Stimulated activated CD8-positive, alpha-beta memory T cell treated with anti-CD3 and anti-CD28 coated beads, Interleukin-12 subunit alpha, Interleukin-12 subunit beta, amount 100 ng/mL, for 4 hours (primary cell): ENCODE data around the gene DNASE1L2.
"Not testable (repeated sequence)": the region's sequence is repeated elsewhere in the genome, so short reads cannot be mapped to it uniquely, and the experiment has no call there.

Source experiments
- DNase-seq: peaks from one replicate; pipeline ENCODE4 v3.0.0-alpha.2; 2020; ENCODE audit warnings: low read depth

DNASE1L2 gene

DNA sequence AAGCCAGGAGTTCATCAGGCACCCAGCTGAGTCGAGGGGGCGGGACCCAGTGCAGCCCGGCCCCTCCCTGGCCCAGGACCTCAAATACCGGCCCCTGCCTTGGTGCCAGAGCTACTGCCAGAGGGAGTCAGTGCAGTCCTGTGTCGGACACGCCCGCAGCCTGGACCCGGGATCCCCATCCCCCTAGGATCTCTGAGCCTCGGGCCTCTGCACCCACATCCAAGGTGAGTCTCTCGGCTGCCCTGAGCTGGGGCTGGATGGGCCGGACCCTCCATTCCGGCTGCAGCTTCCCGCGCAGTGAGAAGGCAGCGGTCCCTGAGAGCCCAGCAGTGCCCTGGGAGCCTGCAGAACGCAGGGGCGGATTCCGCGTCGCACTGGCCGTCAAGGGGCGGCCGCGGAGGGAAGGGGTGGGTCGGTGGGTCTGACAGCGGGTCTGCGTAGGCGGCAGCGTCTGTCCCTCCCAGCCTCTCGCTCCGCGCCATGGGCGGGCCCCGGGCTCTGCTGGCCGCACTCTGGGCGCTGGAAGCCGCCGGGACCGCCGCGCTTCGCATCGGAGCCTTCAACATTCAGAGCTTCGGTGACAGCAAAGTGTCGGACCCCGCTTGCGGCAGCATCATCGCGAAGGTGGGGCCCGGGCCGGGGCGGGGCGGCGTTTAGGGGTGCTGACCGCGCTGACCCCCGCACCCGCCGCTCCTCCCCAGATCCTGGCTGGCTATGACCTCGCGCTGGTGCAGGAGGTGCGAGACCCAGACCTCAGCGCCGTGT, at the start of gene DNASE1L2:
DNASE1L2 (plus strand) TSS at position 108 of the 765 bp plus-strand sequence; CDS start at position 481, 373 bp downstream.
- DNase-seq: no peak

GRCh38 chr16:2186505-2186904, 49.7 kb upstream of the DNASE1L2 start:
- no peak for DNase-seq

GRCh38 chr16:2187212-2187611, 49.0 kb upstream of the DNASE1L2 start:
- DNase-seq: no peak

DNA sequence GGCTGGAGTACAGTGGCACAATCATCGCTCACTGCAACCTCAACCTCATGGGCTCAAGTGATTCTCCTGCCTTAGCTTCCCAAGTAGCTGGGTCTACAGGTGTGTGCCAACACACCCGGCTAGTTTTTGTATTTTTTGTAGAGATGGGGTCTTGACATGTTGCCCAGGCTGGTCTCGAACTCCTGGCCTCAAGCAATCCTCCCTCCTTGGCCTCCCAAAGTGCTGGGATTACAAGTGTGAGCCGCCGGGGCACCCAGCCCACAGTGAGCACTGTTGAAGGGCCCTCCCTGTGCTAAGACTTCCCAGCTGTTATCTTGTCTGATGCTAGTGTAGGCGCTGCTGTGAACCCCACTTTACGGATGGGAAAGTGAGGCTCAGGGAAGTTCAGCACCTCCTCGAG, 47.8 kb upstream of the DNASE1L2 start:
- no peak for DNase-seq

DNA sequence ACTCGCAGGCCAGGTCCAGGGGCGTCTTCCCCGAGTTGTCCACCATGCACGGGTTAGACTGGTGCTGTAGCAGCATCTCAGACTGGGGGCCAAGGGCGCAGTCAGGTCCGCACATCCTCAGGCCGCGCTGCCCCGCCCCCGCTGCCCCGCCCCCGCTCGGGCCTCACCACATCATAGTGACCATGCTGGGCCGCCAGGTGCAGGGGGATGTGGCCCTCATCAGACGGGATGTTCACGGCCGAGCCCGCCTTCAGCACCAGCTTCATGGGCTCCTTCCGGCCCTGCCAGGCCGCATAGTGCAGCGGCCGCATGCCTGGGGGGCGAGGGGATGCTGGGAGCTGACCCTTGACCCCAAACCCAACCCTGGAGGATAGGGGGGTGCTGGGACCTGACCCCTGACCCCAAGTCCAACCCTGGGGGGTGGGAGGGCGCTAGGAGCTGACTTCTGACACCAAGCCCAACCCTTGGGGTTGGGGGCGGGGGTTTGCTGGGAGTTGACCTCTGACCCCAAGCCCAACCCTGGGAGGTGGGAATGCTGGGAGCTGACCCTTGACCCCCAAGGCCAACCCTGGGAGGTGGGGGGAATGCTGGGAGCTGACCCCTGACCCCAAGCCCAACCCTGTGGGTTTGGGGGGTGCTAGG, 46.9 kb upstream of the DNASE1L2 start:
- DNase-seq: no peak

- DNase-seq: no peak
Observed at GRCh38 chr16:2190002-2190658, 46.1 kb upstream of the DNASE1L2 start.

DNA sequence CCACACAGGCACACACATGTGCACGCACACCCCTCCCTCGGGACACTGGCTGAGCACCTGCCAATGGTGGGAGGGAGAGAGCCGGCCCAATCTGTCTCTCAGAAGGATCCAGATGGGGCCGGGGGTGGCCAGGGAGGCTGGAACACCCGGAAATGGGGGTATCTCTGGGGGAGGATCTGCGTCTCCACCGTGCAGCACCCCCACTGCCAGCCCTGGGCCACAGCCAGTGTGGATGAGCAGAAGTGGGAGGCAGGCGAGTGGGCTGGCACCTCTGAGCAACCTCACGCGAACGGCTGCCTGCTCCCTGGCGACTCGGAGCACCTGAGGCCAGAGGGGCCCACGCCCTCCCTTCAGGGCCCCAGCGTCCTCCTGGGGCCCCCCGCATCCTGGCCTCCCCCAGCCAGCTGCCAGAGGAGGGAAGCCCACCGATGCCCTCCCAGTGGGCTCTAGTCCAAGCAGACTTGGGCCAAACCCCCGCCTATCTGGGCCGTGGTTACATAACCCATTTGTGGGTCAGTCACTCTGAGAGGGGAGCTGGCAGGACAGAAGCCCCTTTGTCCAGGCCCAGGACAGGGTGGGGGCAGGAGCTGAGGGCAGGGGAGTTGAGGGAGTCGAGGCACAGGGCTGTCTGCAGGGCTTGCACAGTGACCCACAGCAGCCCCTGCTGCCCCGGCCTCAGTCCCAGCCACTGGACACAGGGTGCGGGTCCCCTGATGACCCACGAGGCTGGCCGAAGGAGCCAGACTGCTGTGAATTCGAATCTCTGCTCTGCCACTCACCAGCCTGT, 45.4 kb upstream of the DNASE1L2 start:
- DNase-seq: no peak

DNA sequence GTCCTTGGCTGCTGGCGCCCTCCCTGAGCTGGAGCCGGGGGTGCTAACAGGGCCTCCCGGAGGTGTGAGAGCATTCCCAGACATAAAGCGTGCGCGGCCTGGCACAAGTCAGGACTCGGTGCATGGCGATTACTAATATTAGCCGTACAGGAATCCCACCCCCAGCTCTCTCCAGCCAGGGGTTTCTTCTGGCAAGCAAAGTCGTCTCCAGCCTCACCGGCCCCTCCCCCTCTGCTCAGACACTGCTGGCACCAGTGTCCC, 44.9 kb upstream of the DNASE1L2 start:
- no peak for DNase-seq

DNA sequence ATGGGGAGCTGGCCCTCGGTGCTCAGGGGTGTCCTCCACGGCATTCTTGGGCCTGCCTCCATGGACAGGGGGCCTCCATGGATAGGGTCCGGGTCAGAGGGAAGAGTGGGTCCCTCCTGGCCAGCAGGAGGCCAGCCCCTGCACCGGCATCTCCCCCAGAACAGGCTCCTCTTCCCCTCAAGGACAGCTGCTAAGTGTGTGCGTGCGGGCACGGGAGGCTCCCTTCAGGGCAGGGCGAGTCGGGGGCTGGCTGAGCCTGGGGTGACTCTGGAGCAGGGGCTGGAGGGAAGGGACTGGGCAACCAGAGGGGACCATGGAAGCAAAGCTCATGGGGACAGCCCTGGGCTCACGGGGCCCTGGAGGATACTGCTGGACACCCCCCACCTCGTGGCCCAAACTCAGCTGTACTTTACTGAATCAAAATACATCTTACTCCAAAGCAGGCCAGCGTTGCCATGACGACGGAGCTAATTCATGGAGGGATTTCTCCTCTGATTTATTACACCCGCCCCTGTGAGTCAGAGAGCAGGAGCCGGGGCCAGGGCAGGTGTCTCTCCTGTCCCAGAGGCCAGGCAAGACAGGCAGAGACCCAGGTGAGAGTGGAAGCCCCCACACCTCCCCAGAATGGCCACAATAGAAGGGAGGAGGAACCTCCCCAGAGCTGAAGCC, 41.9 kb upstream of the DNASE1L2 start:
- no peak for DNase-seq

GRCh38 chr16:2194852-2195321, 41.4 kb upstream of the DNASE1L2 start:
- no peak for DNase-seq

GRCh38 chr16:2195322-2196161, 40.7 kb upstream of the DNASE1L2 start:
- DNase-seq: no peak

GRCh38 chr16:2196162-2196980, 39.9 kb upstream of the DNASE1L2 start, which contains the start of gene CASKIN1:
Gene CASKIN1, minus strand, starts transcription at chr16:2196605. Its CDS starts 173 bp downstream, at chr16:2196432.
- no peak for DNase-seq

DNA sequence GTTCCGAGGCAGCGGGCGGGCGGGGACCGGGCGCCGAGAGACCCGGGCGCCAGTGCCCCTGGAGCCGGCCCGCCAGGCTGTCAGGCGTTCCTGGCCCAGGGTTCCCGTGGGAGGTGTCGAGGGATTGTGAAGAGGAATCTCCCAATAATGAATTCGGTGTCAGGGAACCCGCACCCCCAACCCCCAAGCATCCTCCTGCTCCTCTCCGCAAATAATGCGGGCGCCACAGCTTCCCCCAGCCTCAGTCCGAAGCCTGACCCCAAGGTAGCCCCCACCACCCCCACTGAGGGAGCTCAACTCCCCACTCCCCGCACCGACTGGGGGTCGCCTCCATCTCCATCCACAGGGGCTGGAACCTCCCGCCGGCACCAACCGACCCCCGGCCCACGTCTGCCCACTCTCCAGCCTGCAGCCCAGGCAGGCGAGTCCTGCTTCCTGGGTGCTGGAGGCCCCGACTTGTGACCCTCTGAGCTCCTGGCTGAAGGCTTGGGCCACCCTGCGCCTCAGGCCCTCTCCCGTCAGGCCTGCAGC, 39.2 kb upstream of the DNASE1L2 start:
- no peak for DNase-seq

DNA sequence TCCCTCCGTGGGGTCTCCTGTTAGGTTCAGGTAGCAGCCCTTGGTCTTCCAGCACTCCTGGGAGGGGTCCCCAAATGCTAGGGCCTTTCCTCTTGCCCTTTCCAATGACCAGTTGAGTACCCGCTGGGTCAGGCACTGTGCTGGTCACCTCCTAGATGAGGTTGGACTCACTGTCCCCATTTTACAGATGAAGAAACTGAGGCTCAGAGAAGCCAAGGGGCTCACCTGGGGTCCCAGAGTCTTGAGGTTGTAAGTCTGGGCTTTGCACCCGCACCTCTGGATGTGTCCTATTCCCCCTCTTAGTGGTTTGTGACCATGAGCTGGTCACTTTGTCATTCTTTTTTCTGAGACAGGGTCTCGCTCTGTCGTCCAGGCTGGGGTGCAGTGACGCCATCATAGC, 38.5 kb upstream of the DNASE1L2 start:
- no peak for DNase-seq

DNA sequence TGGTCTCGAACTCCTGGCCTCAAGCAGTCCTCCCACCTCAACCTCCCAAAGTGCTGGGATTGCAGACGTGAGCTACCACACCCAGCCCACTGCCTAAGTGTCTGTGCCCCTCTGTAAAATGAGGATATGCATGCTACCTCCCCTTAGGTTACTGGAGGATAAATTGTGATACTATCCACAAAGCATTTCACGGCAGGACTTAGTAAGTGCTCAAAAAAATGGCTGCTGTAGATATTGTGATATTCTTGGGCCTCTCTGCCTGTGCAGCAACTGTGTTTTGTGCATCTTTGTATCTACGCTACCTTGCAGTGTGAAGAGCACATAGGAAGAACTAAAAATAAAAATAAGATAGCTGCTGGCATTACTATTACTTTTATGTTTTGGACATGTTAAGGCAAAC, 38.0 kb upstream of the DNASE1L2 start:
- DNase-seq: no peak

DNA sequence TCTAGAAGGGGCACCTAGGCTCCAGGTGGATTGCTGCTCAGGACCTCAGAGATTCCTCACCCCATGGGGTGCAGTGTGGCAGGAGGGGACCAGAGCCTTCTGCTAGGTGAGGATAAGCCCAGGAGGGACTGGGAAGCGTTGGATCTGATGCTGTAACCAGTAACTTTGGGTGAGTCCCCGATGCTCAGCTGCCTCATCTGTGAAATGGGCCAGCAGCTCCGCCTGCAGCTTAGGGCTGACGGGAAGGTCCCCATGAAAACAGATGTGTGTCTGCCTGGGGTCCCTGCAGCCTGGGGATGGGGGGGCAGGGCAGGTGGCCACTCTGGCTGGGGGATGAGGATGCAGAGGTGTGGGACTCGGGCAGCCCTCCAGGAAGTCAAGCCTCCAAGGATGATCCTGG, 37.1 kb upstream of the DNASE1L2 start:
- DNase-seq: no peak

DNA sequence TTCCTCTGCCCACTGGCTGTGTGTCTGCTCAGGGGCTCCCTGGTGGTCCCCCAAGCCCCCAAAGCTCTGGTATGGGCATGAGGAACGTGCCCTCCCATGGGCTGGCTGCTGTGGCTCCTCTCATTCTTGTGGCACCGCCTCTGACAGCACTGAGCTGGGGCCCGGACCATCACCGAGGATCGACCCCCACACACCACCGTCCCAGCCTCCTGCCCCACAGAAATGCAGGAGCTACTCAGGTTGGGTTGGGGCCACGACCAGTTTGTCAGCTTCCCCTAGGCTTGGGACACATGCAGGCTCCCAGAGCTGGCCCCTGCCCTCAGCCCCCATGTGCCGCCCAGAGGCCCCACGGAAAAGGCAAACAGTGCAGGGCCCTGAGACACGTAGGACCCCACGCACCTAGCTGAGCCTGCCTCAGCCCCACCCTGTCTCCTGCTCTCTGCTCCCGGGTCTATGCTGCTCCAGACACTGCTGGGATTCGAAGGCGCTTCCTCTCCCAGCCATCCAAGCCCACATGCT, 36.6 kb upstream of the DNASE1L2 start:
- DNase-seq: no peak

DNA sequence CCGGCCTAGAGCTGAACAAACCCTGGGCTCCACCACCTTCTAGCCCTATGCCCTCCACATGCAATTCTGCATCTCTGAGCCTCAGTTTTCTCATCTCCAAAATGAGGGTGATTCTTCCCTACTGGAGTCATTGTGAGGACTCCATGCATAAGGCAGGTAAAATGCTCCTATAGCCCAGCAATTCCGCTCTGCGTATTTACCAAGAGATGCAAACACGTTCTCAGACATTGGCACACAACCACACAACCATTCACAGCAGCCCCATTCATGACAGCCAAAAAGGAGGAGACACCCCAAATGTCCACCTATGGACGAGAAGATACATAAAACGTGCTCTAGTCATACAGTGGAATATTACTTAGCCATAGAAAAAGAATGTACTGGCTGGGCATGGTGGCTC, 35.9 kb upstream of the DNASE1L2 start:
- DNase-seq: no peak

DNA sequence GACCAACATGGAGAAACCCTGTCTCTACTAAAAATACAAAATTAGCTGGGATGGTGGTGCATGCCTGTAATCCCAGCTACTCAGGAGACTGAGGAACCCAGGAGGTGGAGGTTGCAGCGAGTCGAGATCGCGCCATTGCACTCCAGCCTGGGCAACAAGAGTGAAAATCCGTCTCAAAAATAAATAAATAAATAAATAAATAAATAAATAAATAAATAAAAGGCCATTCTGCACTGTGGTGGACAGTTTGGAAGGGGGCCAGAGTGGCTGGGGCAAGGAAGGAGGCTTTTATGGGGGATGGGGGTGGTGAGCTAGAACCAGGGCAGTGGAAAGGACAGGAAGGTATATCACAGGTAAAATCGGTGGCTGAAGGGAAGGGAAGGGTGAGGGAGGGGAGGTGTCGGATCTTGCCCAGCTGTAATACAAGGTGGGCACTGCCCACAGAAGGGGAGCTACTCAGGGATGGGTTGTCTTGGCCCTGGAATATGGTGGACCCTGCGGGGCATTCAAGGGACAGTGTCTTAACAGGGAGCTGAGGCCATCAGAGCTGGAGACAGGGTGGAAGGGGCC, 33.0 kb upstream of the DNASE1L2 start:
- not testable (repeated sequence) for DNase-seq
